ENCODE measurements around the gene CCNB3.

Gene CCNB3

DNA sequence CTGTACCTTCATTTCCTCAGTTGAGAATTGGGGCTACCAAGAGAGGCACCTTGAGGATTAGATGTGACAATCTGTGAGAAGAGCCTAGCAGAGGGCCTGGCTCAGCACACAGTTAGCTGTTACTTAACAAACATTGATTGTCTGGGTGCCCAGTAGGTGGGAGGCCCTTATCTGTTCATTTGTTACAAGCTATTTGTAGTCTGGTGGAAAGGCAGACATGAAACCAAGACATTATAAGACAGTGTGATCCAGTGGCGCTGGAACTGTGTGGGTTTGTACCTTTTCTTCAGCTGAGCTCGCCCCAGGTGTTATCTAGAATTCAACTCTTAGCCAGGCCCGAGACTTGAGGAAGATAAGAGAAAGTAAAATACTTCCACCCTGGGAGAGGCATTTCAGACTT, 20.7 kb upstream of the CCNB3 start:
- H3K27ac ChIP-seq (ENCODE audit: low read length): no peak overlapping the region
- no peaks in the 10 kb centered on the region for H4K20me1 ChIP-seq (ENCODE audit: insufficient read depth, low read length)
- H3F3A ChIP-seq (ENCODE audit: insufficient read depth, low read length): 0 out of 2 replicates have a peak, but pooled peaks cover 4% of the 10 kb centered on the region
- no peaks in the 10 kb centered on the region for H3K79me2 ChIP-seq (ENCODE audit: low read length)
- no peak overlapping the region for H3K4me2 ChIP-seq (ENCODE audit: low read depth, low read length)
- no peak overlapping the region for H3K9ac ChIP-seq (ENCODE audit: low read length)
- no peak overlapping the region for H2AFZ ChIP-seq (ENCODE audit: low read length)
- peaks cover 9% of the 10 kb centered on the region for H3K4me1 ChIP-seq (ENCODE audit: low read length)
- no peaks in the 10 kb centered on the region for H3K9me2 ChIP-seq (replicated peaks; ENCODE audit: insufficient read depth, low read length)
- H3K4me3 ChIP-seq (ENCODE audit: low read length): no peak overlapping the region
- no peaks in the 10 kb centered on the region for H3K36me3 ChIP-seq (replicated peaks; ENCODE audit: insufficient read depth, low read length)
- H3K27me3 ChIP-seq (replicated peaks; ENCODE audit: insufficient read depth, low read length): no peaks in the 10 kb centered on the region
- TF ChIP-seq EZH2 (optimal IDR thresholded peaks at IDR 0.05; ENCODE audit: low read depth, low read length) (no peak), EZH2phosphoT487 (IDR thresholded peaks at IDR 0.05; ENCODE audit: low read length) (no peak)
- TF ChIP-seq, protein P1, sequence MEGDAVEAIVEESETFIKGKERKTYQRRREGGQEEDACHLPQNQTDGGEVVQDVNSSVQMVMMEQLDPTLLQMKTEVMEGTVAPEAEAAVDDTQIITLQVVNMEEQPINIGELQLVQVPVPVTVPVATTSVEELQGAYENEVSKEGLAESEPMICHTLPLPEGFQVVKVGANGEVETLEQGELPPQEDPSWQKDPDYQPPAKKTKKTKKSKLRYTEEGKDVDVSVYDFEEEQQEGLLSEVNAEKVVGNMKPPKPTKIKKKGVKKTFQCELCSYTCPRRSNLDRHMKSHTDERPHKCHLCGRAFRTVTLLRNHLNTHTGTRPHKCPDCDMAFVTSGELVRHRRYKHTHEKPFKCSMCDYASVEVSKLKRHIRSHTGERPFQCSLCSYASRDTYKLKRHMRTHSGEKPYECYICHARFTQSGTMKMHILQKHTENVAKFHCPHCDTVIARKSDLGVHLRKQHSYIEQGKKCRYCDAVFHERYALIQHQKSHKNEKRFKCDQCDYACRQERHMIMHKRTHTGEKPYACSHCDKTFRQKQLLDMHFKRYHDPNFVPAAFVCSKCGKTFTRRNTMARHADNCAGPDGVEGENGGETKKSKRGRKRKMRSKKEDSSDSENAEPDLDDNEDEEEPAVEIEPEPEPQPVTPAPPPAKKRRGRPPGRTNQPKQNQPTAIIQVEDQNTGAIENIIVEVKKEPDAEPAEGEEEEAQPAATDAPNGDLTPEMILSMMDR (IDR thresholded peaks at IDR 0.05; ENCODE audit: low read length): no peak
- no peak for DNase-seq
- H3K9me3 ChIP-seq (replicated peaks; ENCODE audit: insufficient read depth, low read length): no peaks in the 10 kb centered on the region

- H3K4me1 ChIP-seq (ENCODE audit: low read length): no peaks in the 10 kb centered on the region
- H3K9ac ChIP-seq (ENCODE audit: low read length): no peak overlapping the region
- TF ChIP-seq EZH2 (optimal IDR thresholded peaks at IDR 0.05; ENCODE audit: low read depth, low read length): no peak
- TF ChIP-seq, protein P1 (IDR thresholded peaks at IDR 0.05; ENCODE audit: low read length): no peak
- no peak for TF ChIP-seq EZH2phosphoT487 (IDR thresholded peaks at IDR 0.05; ENCODE audit: low read length)
- H3K27me3 ChIP-seq (replicated peaks; ENCODE audit: insufficient read depth, low read length): no peaks in the 10 kb centered on the region
- no peak overlapping the region for H3K4me3 ChIP-seq (ENCODE audit: low read length)
- H3K9me2 ChIP-seq (replicated peaks; ENCODE audit: insufficient read depth, low read length): no peaks in the 10 kb centered on the region
- no peaks in the 10 kb centered on the region for H3K36me3 ChIP-seq (replicated peaks; ENCODE audit: insufficient read depth, low read length)
- no peak overlapping the region for H3K4me2 ChIP-seq (ENCODE audit: low read depth, low read length)
- H2AFZ ChIP-seq (ENCODE audit: low read length): no peak overlapping the region
- no peak overlapping the region for H3K27ac ChIP-seq (ENCODE audit: low read length)
- H4K20me1 ChIP-seq (ENCODE audit: insufficient read depth, low read length): no peaks in the 10 kb centered on the region
- H3K79me2 ChIP-seq (ENCODE audit: low read length): no peaks in the 10 kb centered on the region
- DNase-seq: no peak
- no peaks in the 10 kb centered on the region for H3F3A ChIP-seq (ENCODE audit: insufficient read depth, low read length)
- no peaks in the 10 kb centered on the region for H3K9me3 ChIP-seq (replicated peaks; ENCODE audit: insufficient read depth, low read length)
Measured at GRCh38 chrX:50188859-50189600, 15.5 kb upstream of the CCNB3 start.

- H3K9me2 ChIP-seq (replicated peaks; ENCODE audit: insufficient read depth, low read length): no peaks in the 10 kb centered on the region
- no peaks in the 10 kb centered on the region for H4K20me1 ChIP-seq (ENCODE audit: insufficient read depth, low read length)
- DNase-seq: no peak
- H3K9me3 ChIP-seq (replicated peaks; ENCODE audit: insufficient read depth, low read length): no peaks in the 10 kb centered on the region
- no peaks in the 10 kb centered on the region for H3K4me1 ChIP-seq (ENCODE audit: low read length)
- H3K36me3 ChIP-seq (replicated peaks; ENCODE audit: insufficient read depth, low read length): no peaks in the 10 kb centered on the region
- H3F3A ChIP-seq (ENCODE audit: insufficient read depth, low read length): no peaks in the 10 kb centered on the region
- TF ChIP-seq, protein P1 (IDR thresholded peaks at IDR 0.05; ENCODE audit: low read length): no peak
- TF ChIP-seq EZH2 (optimal IDR thresholded peaks at IDR 0.05; ENCODE audit: low read depth, low read length) (no peak), EZH2phosphoT487 (IDR thresholded peaks at IDR 0.05; ENCODE audit: low read length) (no peak)
- no peak overlapping the region for H3K4me2 ChIP-seq (ENCODE audit: low read depth, low read length)
- H3K27me3 ChIP-seq (replicated peaks; ENCODE audit: insufficient read depth, low read length): no peaks in the 10 kb centered on the region
- H3K9ac ChIP-seq (ENCODE audit: low read length): no peak overlapping the region
- no peak overlapping the region for H2AFZ ChIP-seq (ENCODE audit: low read length)
- no peaks in the 10 kb centered on the region for H3K79me2 ChIP-seq (ENCODE audit: low read length)
- no peak overlapping the region for H3K4me3 ChIP-seq (ENCODE audit: low read length)
- H3K27ac ChIP-seq (ENCODE audit: low read length): no peak overlapping the region
Measured at GRCh38 chrX:50198348-50198747, 6.2 kb upstream of the CCNB3 start.

Measured in MM.1S (cell line).